GM10248 (cell line): ENCODE data around the gene GPC6.

Experiments
- CTCF ChIA-PET: fragments of 300-600 bp; sonication (Branson Sonifier 250); formaldehyde crosslinking; extraction: SDS; loops from one replicate; lab custom pipeline; 2021; ENCODE audit warnings: antibody characterized with exemption; lab: Yijun Ruan, JAX
- POLR2A ChIA-PET: fragments of 350-650 bp; sonication (Branson Sonifier 250); formaldehyde crosslinking; extraction: SDS; loops from one replicate; lab custom pipeline; 2020; ENCODE audit warnings: antibody characterized with exemption; lab: Yijun Ruan, JAX
- DNase-seq: peaks from one replicate; pipeline ENCODE4 v3.0.0; 2012; ENCODE audit errors: extremely low spot score
- TF ChIP-seq, protein P1 (sequence below): IDR thresholded peaks from 2 replicates; pipeline ENCODE4 v1.5.1; 2012; ENCODE audit warnings: mild to moderate bottlenecking, low read depth; ENCODE audit errors: extremely low read depth, missing control alignments, control extremely low read depth

Gene GPC6

DNA sequence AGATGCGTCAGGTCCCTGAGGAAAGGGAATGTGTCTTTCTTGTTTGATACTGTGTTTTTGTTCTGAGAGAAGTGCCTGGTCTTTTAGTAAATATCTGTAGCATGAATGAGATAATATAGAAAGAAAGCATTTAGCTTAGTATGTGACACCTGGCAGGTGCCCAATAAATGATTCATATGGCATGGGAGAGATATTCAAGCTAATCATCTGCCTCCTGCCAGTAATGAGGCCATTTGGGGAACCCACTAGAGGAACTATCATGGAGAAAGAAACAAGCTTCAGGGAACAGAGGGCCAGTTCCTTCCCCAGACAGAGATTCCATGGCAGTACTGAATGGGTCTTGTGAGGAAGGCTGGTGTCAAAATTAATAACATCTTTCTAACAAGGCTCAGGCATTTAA, 648.9 kb downstream of the GPC6 start:
- no peak for DNase-seq
- CTCF ChIA-PET: interaction anchor here (0.9 to 1.0 kb wide), 2 partner anchors 10 to 41 kb away, joined by 3 read pairs; no protein-coding TSS in a partner anchor
- TF ChIP-seq, protein P1, sequence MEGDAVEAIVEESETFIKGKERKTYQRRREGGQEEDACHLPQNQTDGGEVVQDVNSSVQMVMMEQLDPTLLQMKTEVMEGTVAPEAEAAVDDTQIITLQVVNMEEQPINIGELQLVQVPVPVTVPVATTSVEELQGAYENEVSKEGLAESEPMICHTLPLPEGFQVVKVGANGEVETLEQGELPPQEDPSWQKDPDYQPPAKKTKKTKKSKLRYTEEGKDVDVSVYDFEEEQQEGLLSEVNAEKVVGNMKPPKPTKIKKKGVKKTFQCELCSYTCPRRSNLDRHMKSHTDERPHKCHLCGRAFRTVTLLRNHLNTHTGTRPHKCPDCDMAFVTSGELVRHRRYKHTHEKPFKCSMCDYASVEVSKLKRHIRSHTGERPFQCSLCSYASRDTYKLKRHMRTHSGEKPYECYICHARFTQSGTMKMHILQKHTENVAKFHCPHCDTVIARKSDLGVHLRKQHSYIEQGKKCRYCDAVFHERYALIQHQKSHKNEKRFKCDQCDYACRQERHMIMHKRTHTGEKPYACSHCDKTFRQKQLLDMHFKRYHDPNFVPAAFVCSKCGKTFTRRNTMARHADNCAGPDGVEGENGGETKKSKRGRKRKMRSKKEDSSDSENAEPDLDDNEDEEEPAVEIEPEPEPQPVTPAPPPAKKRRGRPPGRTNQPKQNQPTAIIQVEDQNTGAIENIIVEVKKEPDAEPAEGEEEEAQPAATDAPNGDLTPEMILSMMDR: no peak
- POLR2A ChIA-PET: no interaction called here

DNA sequence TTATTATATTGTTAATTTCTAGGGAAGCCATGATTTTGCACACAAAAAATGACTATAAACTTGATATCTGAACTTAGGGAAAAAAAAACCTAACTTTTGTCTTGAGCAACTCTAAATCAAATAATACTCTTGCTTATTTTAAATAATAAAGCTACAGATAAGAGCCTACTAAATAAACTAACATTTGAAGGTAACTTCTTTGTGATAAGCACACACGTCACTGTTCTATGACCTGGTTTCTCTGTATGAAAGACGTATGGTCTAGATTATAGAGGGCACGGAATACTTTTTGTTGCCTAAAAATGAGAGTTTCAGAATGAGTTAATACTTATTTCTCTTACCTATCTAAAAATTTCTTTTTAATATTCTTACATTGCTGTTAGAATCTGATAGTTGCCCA, 649.6 kb downstream of the GPC6 start:
- CTCF ChIA-PET: no interaction called here
- POLR2A ChIA-PET: no interaction called here
- TF ChIP-seq, protein P1: no peak
- no peak for DNase-seq

DNA sequence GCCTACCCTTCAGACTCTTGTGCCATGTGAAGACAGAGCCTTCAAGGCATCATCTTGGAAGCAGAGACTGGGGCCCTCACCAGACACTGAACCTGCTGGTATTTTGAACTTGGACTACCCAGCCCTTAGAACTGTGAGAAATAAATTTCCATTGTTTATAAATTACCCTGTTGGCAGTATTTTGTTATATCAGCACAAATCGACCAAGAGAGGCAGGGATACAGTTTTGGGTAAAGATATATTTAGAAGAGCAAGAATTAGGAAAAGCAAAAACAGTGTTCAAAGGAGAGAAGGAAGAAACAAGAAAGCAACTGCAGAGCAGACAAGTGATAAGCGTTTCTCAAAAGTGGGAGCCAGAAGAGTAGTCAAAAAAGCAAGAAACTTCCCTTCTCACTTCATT, 652.1 kb downstream of the GPC6 start:
- CTCF ChIA-PET: no interaction called here
- TF ChIP-seq, protein P1: no peak
- POLR2A ChIA-PET: no interaction called here
- DNase-seq: no peak

DNA sequence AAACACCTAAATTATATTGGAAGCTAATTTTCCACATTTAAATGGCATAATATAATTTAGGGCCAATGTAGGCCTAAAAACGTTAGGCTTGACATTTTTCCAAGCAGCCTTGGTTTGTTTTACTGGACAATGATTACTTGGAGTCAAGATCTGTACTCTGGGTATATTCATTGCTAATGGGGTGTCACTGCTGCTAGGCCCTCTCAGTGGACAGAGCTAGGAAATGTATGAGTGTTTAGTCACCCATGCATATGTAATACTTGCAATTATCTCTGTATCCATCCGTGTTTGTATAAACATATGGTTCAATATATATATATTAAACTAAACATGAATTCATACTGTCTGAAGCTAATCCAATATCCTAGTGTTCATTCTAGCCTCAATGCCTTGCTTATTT, 654.8 kb downstream of the GPC6 start:
- DNase-seq: no peak
- ChIA-PET CTCF (no interaction called here), POLR2A (no interaction called here)
- TF ChIP-seq, protein P1: no peak

DNA sequence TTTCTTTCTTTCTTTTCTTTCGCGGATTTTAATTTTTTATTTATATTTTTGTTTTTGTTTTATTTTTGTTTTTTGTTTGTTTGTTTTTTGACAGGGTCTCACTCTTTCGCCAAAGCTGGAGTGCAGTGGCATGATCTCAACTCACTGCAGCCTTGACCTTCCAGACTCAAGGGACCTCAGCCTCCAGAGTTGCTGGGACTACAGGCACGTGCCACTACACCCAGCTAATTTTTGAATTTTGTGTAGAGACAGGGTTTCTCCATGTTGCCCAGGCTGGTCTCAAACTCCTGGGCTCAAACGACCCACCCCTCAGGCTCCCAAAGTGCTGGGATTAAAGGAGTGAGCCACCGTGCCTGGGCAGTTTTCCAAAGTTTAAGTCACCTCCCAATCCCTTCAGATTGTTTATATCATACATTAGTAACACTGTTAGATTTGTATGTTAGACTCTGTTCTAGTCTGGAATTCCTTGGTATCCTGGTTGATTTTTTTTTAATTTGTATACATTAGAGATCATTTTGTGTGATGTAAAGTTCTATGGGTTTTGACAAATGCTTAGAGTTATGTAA, 655.6 kb downstream of the GPC6 start:
- POLR2A ChIA-PET: no interaction called here
- CTCF ChIA-PET: no interaction called here
- no peak for DNase-seq
- TF ChIP-seq, protein P1: no peak

DNA sequence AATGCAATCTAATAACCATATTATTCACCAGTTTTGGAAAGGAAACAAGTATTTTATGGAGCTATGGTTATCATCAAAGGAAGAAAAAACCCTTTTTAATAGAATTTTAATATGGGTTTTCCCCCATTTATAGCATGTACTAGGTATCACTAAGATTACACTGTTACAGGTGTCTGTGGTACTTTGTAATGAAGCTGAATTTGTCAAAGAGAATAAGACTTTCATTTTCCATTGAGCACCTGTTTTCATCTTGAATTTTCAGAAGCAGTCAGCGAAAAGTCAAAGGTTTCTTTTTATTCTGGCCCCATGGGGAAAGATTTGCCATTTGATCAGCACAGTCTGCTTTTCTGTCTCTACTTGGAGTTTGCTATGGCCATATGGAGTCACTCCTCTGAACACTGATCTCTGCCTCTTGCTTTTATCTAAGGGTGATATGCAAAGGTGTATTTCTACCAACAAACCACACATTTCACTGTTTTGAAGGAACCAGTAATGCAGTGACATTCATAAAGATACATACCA, 662.9 kb downstream of the GPC6 start:
- DNase-seq: no peak
- ChIA-PET POLR2A (no interaction called here), CTCF (no interaction called here)
- TF ChIP-seq, protein P1: no peak
